DND-41 (cell line): ENCODE data around the gene ADAM10.

Source experiments
- ATAC-seq: fragments of 200-7000 bp; cut with Tn5 transposase; 3 replicates; pipeline ENCODE4 v1.9.1; 2021; ENCODE audit warnings: low read depth; ENCODE audit not compliant: insufficient read depth
- DNase-seq: peaks from one replicate; pipeline ENCODE4 v3.0.0-alpha.2; 2020
- H2AFZ ChIP-seq: 2 replicates; pipeline ENCODE4 v1.6.0; 2012; ENCODE audit warnings: low read depth, low read length
- H3K27ac ChIP-seq: 2 replicates; pipeline ENCODE4 v1.5.1; 2012; ENCODE audit warnings: low read length, inconsistent platforms
- H3K27me3 ChIP-seq: fragments of 200-600 bp; sonication (generic); 2 replicates; pipeline ENCODE4 v1.6.0; 2012; ENCODE audit warnings: low read length, mild to moderate bottlenecking, inconsistent platforms; ENCODE audit not compliant: insufficient read depth, poor library complexity
- H3K36me3 ChIP-seq: 2 replicates; pipeline ENCODE4 v1.5.1; 2012; ENCODE audit warnings: low read length, inconsistent platforms; ENCODE audit not compliant: insufficient read depth
- H3K4me1 ChIP-seq: 2 replicates; pipeline ENCODE4 v1.5.1; 2012; ENCODE audit warnings: mild to moderate bottlenecking, low read length; ENCODE audit not compliant: insufficient read depth
- H3K4me2 ChIP-seq: 2 replicates; pipeline ENCODE4 v1.6.0; 2012; ENCODE audit warnings: mild to moderate bottlenecking, moderate library complexity, low read length, inconsistent platforms; ENCODE audit not compliant: insufficient read depth
- H3K4me3 ChIP-seq, 2 experiments: fragments of 200-600 bp in 1 of 2; shearing (Covaris generic) in 1 of 2; 2 replicates each; pipeline ENCODE4 v1.5.1; 2012 to 2016; ENCODE audit warnings: inconsistent platforms in 2 of 2, low read length in 2 of 2, mild to moderate bottlenecking in 2 of 2, low read depth in 1 of 2, moderate library complexity in 1 of 2
- H3K79me2 ChIP-seq: 2 replicates; pipeline ENCODE4 v1.6.0; 2012; ENCODE audit warnings: low read length, inconsistent platforms; ENCODE audit not compliant: insufficient read depth
- H3K9ac ChIP-seq: 2 replicates; pipeline ENCODE4 v1.6.0; 2012; ENCODE audit warnings: low read depth, mild to moderate bottlenecking, inconsistent platforms, low read length, moderate library complexity
- H3K9me3 ChIP-seq: 2 replicates; pipeline ENCODE4 v1.5.1; 2012; ENCODE audit warnings: low read length, moderate library complexity, mild to moderate bottlenecking, inconsistent platforms; ENCODE audit not compliant: insufficient read depth, severe bottlenecking
- H4K20me1 ChIP-seq: 2 replicates; pipeline ENCODE4 v1.6.0; 2012; ENCODE audit warnings: low read length; ENCODE audit not compliant: insufficient read depth
- EZH2 ChIP-seq: IDR thresholded peaks from 3 replicates; pipeline ENCODE4 v1.6.1; 2012; ENCODE audit warnings: borderline replicate concordance, low read depth, mild to moderate bottlenecking, moderate library complexity, low read length, inconsistent platforms; ENCODE audit not compliant: severe bottlenecking
- TF ChIP-seq, protein P1 (sequence below): IDR thresholded peaks from 2 replicates; pipeline ENCODE4 v1.5.1; 2012; ENCODE audit warnings: borderline replicate concordance, low read length, moderate library complexity, mild to moderate bottlenecking; ENCODE audit not compliant: poor library complexity, severe bottlenecking; ENCODE audit errors: extremely low read depth

Gene ADAM10

DNA sequence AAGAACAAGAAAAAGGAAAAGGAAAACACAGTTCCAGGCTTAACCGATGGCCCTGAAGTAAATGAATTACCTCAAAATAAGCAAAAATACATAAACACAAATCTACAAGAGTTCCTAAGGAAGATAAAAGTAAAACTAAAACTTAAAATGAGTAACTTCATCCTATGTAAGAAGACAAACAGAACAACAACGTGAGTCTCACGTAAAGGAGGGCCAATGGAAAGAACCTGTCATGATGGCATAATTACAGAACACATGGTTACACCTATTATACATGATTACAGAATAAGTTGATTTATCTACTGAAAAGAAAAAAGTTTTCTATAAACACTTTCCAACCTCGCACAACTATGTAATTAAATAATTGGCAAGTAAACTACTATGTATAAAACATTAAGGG lies 42.1 kb downstream of the ADAM10 start:
- DNase-seq (no peak), ATAC-seq (no peak)
- Histone ChIP-seq H3K4me3 (no peak overlapping the region), H3K27ac (no peak overlapping the region), H3K9me3 (no peaks in the 10 kb centered on the region), H3K79me2 (peaks cover 87% of the 10 kb centered on the region), H2AFZ (no peak overlapping the region), H3K27me3 (no peaks in the 10 kb centered on the region), H3K4me2 (no peak overlapping the region), H3K9ac (no peak overlapping the region), H3K4me1 (no peaks in the 10 kb centered on the region), H4K20me1 (peaks cover 9% of the 10 kb centered on the region; the same call in 1 of the 2 replicates), H3K36me3 (peaks cover 4% of the 10 kb centered on the region; the same call in 1 of the 2 replicates)
- TF ChIP-seq EZH2 = no peak
- TF ChIP-seq, protein P1, sequence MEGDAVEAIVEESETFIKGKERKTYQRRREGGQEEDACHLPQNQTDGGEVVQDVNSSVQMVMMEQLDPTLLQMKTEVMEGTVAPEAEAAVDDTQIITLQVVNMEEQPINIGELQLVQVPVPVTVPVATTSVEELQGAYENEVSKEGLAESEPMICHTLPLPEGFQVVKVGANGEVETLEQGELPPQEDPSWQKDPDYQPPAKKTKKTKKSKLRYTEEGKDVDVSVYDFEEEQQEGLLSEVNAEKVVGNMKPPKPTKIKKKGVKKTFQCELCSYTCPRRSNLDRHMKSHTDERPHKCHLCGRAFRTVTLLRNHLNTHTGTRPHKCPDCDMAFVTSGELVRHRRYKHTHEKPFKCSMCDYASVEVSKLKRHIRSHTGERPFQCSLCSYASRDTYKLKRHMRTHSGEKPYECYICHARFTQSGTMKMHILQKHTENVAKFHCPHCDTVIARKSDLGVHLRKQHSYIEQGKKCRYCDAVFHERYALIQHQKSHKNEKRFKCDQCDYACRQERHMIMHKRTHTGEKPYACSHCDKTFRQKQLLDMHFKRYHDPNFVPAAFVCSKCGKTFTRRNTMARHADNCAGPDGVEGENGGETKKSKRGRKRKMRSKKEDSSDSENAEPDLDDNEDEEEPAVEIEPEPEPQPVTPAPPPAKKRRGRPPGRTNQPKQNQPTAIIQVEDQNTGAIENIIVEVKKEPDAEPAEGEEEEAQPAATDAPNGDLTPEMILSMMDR = no peak

DNA sequence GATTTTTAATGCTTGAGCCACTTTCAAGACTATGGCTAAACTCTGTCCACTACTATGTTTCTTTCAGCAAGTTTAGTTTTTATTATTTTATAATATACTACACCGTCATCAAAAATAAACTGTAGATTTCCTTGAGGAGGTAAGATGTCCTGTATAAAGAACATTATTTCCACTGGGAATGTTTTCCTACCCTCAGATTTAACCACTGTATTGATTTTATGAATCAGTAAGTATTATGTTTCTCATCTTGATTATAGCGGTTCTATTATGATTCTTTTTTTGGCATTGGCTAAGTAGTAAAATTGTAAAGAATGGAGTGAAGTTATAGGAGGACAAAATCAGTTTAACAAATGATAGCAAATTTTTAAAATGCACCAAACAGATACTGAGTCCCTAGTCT lies 44.4 kb downstream of the ADAM10 start:
- Histone ChIP-seq H3K36me3 (peaks cover 16% of the 10 kb centered on the region; the same call in 1 of the 2 replicates), H3K9ac (no peak overlapping the region), H3K27me3 (no peaks in the 10 kb centered on the region), H4K20me1 (peaks cover 9% of the 10 kb centered on the region; the same call in 1 of the 2 replicates), H2AFZ (no peak overlapping the region), H3K9me3 (no peaks in the 10 kb centered on the region), H3K4me3 (no peak overlapping the region), H3K79me2 (peaks cover 94% of the 10 kb centered on the region), H3K4me1 (peaks cover 14% of the 10 kb centered on the region), H3K27ac (no peak overlapping the region), H3K4me2 (no peak overlapping the region)
- TF ChIP-seq EZH2 = no peak
- TF ChIP-seq, protein P1 = no peak
- no peak for ATAC-seq
- no peak for DNase-seq

DNA sequence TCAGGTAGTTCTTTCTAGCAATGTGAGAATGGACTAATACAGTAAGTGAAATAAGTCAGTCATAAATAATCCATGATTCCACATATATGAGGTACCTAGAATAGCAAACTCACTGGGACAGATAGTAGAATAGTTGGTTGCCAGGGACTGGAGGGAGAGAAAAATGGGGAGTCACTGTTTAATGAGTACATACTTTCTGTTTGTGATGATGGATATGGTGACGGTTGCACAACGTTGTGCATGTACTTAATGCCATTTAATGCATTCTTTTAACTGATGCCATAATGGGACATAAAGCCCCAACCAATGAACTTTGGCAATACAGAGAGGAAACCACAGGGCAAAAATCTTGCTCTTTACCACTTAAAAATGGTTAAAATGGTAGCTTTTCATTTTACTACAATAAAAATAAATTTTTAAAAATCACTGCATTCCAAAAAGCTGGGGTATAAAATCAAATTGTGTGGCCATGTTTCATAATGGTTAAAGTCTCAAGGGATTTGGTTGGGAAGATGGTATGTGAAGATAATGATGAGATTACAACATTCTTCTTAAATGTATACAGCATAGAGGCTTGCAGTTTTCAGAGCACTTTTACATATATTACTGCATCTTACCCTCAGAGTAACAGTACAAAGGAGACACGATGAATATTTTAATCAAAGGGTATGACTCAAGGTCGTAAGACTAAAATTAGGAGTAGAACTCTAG lies 45.2 kb downstream of the ADAM10 start:
- no peak for TF ChIP-seq EZH2
- TF ChIP-seq, protein P1 = no peak
- Histone ChIP-seq H3K4me3 (no peak overlapping the region), H3K9ac (no peak overlapping the region), H3K9me3 (no peaks in the 10 kb centered on the region), H4K20me1 (peaks cover 9% of the 10 kb centered on the region; the same call in 1 of the 2 replicates), H3K4me2 (no peak overlapping the region), H3K4me1 (peaks cover 22% of the 10 kb centered on the region), H3K27me3 (no peaks in the 10 kb centered on the region), H3K36me3 (peaks cover 16% of the 10 kb centered on the region; the same call in 1 of the 2 replicates), H3K27ac (no peak overlapping the region), H2AFZ (no peak overlapping the region), H3K79me2 (peaks cover 94% of the 10 kb centered on the region)
- ATAC-seq = no peak
- DNase-seq = no peak
